ENCODE results near the gene ROBO1. TPM values are rescaled to one million over a fixed set of nuclear protein-coding genes. Genes with fewer than 3 reads are reported as not detected.

The ROBO1 gene
- total and polyA plus RNA-seq, 4 donors = 1.0 to 30.3 (median 3.9) TPM

GRCh38 chr3:79019924-79020173 lies 747.9 kb downstream of the ROBO1 start:
- H3K4me3 ChIP-seq (ENCODE audit: low read depth in 1 of 3, low read length in 3 of 3) = no peak overlapping the region
- H3K4me1 ChIP-seq (ENCODE audit: control insufficient read depth in 4 of 4, insufficient read depth in 4 of 4, low read length in 3 of 4) = peaks cover 2 to 25% (median 12%) of the 10 kb centered on the region in 4 donors
- no peak overlapping the region for H3K9ac ChIP-seq (ENCODE audit: low read depth in 1 of 2, low read length in 2 of 2)
- H3K27me3 ChIP-seq (ENCODE audit: control insufficient read depth in 4 of 4, insufficient read depth in 4 of 4, low read length in 3 of 4) = peaks cover 0 to 15% (median 5%) of the 10 kb centered on the region in 4 donors
- no peak overlapping the region for H3K27ac ChIP-seq (ENCODE audit: low read depth in 1 of 2, low read length in 2 of 2)
- H3K9me3 ChIP-seq (ENCODE audit: control insufficient read depth in 4 of 4, low read length in 3 of 4) = no peaks in the 10 kb centered on the region
- TF ChIP-seq HNF4G (IDR thresholded peaks at IDR 0.05) (no peak), JUND (IDR thresholded peaks at IDR 0.05) (no peak), CTCF (IDR thresholded peaks at IDR 0.05; ENCODE audit: low read depth, low read length, missing input control) (no peak), MAX (IDR thresholded peaks at IDR 0.05) (no peak), NR2F2 (IDR thresholded peaks at IDR 0.05) (no peak), FOXA2 (IDR thresholded peaks at IDR 0.05) (no peak), GABPA (IDR thresholded peaks at IDR 0.05 in 1 of 2, conservative IDR thresholded peaks at IDR 0.05 in 1 of 2) (no peak), YY1 (IDR thresholded peaks at IDR 0.05) (no peak), HNF4A (conservative IDR thresholded peaks at IDR 0.05) (no peak), RAD21 (IDR thresholded peaks at IDR 0.05) (no peak), RXRA (IDR thresholded peaks at IDR 0.05) (no peak)
- no peak for DNase-seq (ENCODE audit: low spot score)
- no peaks in the 10 kb centered on the region for H3K36me3 ChIP-seq (ENCODE audit: control insufficient read depth in 4 of 4, insufficient read depth in 3 of 4, low read depth in 1 of 4, low read length in 3 of 4)

GRCh38 chr3:79019137-79019923 lies 748.5 kb downstream of the ROBO1 start:
- H3K36me3 ChIP-seq (ENCODE audit: control insufficient read depth in 4 of 4, insufficient read depth in 3 of 4, low read depth in 1 of 4, low read length in 3 of 4) = no peaks in the 10 kb centered on the region
- no peak for TF ChIP-seq ZBTB33 (IDR thresholded peaks at IDR 0.05)
- no peak for TF ChIP-seq RXRA (IDR thresholded peaks at IDR 0.05)
- TF ChIP-seq ATF3 (IDR thresholded peaks at IDR 0.05) = no peak
- TF ChIP-seq FOXA2 (IDR thresholded peaks at IDR 0.05) = no peak
- peak; percentile 33 for TF ChIP-seq SP1 (IDR thresholded peaks at IDR 0.05)
- TF ChIP-seq NR2F2 (IDR thresholded peaks at IDR 0.05) = no peak
- TF ChIP-seq EGR1 (IDR thresholded peaks at IDR 0.05; ENCODE audit: low read depth in 2 of 2) = no peak
- TF ChIP-seq HNF4G (IDR thresholded peaks at IDR 0.05) = no peak
- no peak for TF ChIP-seq JUND (IDR thresholded peaks at IDR 0.05)
- TF ChIP-seq, protein P1, sequence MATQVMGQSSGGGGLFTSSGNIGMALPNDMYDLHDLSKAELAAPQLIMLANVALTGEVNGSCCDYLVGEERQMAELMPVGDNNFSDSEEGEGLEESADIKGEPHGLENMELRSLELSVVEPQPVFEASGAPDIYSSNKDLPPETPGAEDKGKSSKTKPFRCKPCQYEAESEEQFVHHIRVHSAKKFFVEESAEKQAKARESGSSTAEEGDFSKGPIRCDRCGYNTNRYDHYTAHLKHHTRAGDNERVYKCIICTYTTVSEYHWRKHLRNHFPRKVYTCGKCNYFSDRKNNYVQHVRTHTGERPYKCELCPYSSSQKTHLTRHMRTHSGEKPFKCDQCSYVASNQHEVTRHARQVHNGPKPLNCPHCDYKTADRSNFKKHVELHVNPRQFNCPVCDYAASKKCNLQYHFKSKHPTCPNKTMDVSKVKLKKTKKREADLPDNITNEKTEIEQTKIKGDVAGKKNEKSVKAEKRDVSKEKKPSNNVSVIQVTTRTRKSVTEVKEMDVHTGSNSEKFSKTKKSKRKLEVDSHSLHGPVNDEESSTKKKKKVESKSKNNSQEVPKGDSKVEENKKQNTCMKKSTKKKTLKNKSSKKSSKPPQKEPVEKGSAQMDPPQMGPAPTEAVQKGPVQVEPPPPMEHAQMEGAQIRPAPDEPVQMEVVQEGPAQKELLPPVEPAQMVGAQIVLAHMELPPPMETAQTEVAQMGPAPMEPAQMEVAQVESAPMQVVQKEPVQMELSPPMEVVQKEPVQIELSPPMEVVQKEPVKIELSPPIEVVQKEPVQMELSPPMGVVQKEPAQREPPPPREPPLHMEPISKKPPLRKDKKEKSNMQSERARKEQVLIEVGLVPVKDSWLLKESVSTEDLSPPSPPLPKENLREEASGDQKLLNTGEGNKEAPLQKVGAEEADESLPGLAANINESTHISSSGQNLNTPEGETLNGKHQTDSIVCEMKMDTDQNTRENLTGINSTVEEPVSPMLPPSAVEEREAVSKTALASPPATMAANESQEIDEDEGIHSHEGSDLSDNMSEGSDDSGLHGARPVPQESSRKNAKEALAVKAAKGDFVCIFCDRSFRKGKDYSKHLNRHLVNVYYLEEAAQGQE (IDR thresholded peaks at IDR 0.05) = no peak
- TF ChIP-seq HNF4A (conservative IDR thresholded peaks at IDR 0.05) = no peak
- peak; percentile 38 for TF ChIP-seq TAF1 (conservative IDR thresholded peaks at IDR 0.05)
- peak; percentile 61 for TF ChIP-seq MAX (IDR thresholded peaks at IDR 0.05)

More at GRCh38 chr3:79019137-79019923, 748.5 kb downstream of the ROBO1 start:
- peak; percentile 70 for DNase-seq (ENCODE audit: low spot score)
- 2% methylated on average over 40 of the region's 40 CpGs for WGBS
- Histone ChIP-seq H3K4me3 (ENCODE audit: low read depth in 1 of 3, low read length in 3 of 3) (peak overlapping the region; percentile 37 to 59 (median 41)), H3K9ac (ENCODE audit: low read depth in 1 of 2, low read length in 2 of 2) (no peak overlapping the region), H3K9me3 (ENCODE audit: control insufficient read depth in 4 of 4, low read length in 3 of 4) (no peaks in the 10 kb centered on the region), H3K27me3 (ENCODE audit: control insufficient read depth in 4 of 4, insufficient read depth in 4 of 4, low read length in 3 of 4) (peaks cover 0 to 15% (median 5%) of the 10 kb centered on the region in 4 donors), H3K4me1 (ENCODE audit: control insufficient read depth in 4 of 4, insufficient read depth in 4 of 4, low read length in 3 of 4) (peaks cover 2 to 25% (median 12%) of the 10 kb centered on the region in 4 donors), H3K27ac (ENCODE audit: low read depth in 1 of 2, low read length in 2 of 2) (peak overlapping the region; percentile 25 to 73)
